HepG2 (cell line): ENCODE results near the gene PGPEP1. TPM values are rescaled to one million over a fixed set of nuclear protein-coding genes. Genes with fewer than 3 reads are reported as not detected.
A peak's percentile ranks its signal among the peaks of the same experiment; 100 is the strongest.

ENCODE experiments used
- AFF4 ChIP-seq: sonication (generic); formaldehyde crosslinking; IDR thresholded peaks from 2 replicates; pipeline ENCODE4 v1.4.0; 2020; ENCODE audit warnings: missing genetic modification reagents
- AGO2 ChIP-seq: fragments of 200-400 bp; formaldehyde crosslinking; optimal IDR thresholded peaks from 2 replicates; pipeline ENCODE3; 2017; ENCODE audit warnings: mild to moderate bottlenecking, low read depth, low read length, moderate library complexity
- CENPX ChIP-seq: sonication (generic); formaldehyde crosslinking; IDR thresholded peaks from 2 replicates; pipeline ENCODE4 v1.9.0; 2021; ENCODE audit warnings: mild to moderate bottlenecking, missing genetic modification reagents, moderate library complexity
- ESRRA ChIP-seq: sonication (generic); formaldehyde crosslinking; IDR thresholded peaks from 2 replicates; pipeline ENCODE4 v1.5.1; 2020; ENCODE audit warnings: mild to moderate bottlenecking, low read depth, missing genetic modification reagents
- GATAD2A ChIP-seq: IDR thresholded peaks from 2 replicates; pipeline ENCODE4 v1.6.1; 2016
- KAT8 ChIP-seq: IDR thresholded peaks from 2 replicates; pipeline ENCODE4 v1.6.1; 2016; ENCODE audit warnings: missing genetic modification reagents, missing compliant biosample characterization
- MTA1 ChIP-seq: sonication (generic); formaldehyde crosslinking; IDR thresholded peaks from 2 replicates; pipeline ENCODE4 v1.4.0; 2020; ENCODE audit warnings: missing genetic modification reagents, mild to moderate bottlenecking, borderline replicate concordance
- NR2F1 ChIP-seq, 2 experiments: fragments of 450-650 bp in 1 of 2; formaldehyde crosslinking in 1 of 2; IDR thresholded peaks; 2 replicates each; pipeline versions ENCODE4 v1.5.0 to v1.6.1; 2016 to 2020; ENCODE audit warnings: mild to moderate bottlenecking in 1 of 2, missing compliant biosample characterization in 1 of 2, missing genetic modification reagents in 1 of 2, moderate library complexity in 1 of 2
- NR2F6 ChIP-seq, 2 experiments: IDR thresholded peaks; 2 replicates each; pipeline ENCODE4 v1.6.1; 2016; ENCODE audit warnings: antibody characterized with exemption in 1 of 2, mild to moderate bottlenecking in 1 of 2
- RARA ChIP-seq: IDR thresholded peaks from 2 replicates; pipeline ENCODE4 v1.6.1; 2016; ENCODE audit warnings: missing genetic modification reagents, missing compliant biosample characterization
- RXRA ChIP-seq: sonication (generic); formaldehyde crosslinking; IDR thresholded peaks from 2 replicates; pipeline ENCODE4 v1.5.1; 2020; ENCODE audit warnings: missing genetic modification reagents
- RXRB ChIP-seq: IDR thresholded peaks from 2 replicates; pipeline ENCODE4 v1.6.1; 2016; ENCODE audit warnings: borderline replicate concordance, missing genetic modification reagents, missing compliant biosample characterization
- ZBTB33 ChIP-seq: sonication (generic); formaldehyde crosslinking; IDR thresholded peaks from 2 replicates; pipeline ENCODE4 v1.4.0; 2020; ENCODE audit warnings: missing genetic modification reagents
- ZFX ChIP-seq: sonication (generic); formaldehyde crosslinking; IDR thresholded peaks from 2 replicates; pipeline ENCODE4 v1.4.0; 2020; ENCODE audit warnings: mild to moderate bottlenecking, low read depth, missing genetic modification reagents, moderate library complexity
- polyA plus RNA-seq, 8 experiments: library from polyadenylated mRNA; depleted of rRNA in 3 of 8; stranded (reverse) in 7 of 8; unstranded in 1 of 8; fragments of >200 nt; fragmentation: Illumina TruSeq in 4 of 8; extraction: Trizol in 4 of 8; gene quantifications; 2 replicates each; pipeline versions ENCODE4 v1.2.1 to v1.2.3, GENCODE V29; 2011 to 2016; ENCODE audit warnings: low read depth in 4 of 8, missing spikeins in 1 of 8, mixed read lengths in 1 of 8; ENCODE audit not compliant: insufficient read depth in 1 of 8
- total RNA-seq, 5 experiments: library from RNA; depleted of rRNA; stranded (reverse); fragments of >200 nt; fragmentation: Illumina TruSeq; extraction: Trizol; gene quantifications; 2 replicates each; pipeline ENCODE4 v1.2.3, GENCODE V29; 2016; ENCODE audit warnings: low read depth in 1 of 5
- TF ChIP-seq, protein P1 (sequence below): sonication (generic); formaldehyde crosslinking; IDR thresholded peaks from 2 replicates; pipeline ENCODE4 v1.4.0; 2020; ENCODE audit warnings: mild to moderate bottlenecking, missing genetic modification reagents, borderline replicate concordance
- TF ChIP-seq, protein P2 (sequence below): sonication (generic); formaldehyde crosslinking; IDR thresholded peaks from 2 replicates; pipeline ENCODE4 v1.4.0; 2020; ENCODE audit warnings: missing genetic modification reagents

PGPEP1 gene
- total and polyA plus RNA-seq, 2 of the 13 experiments (the other 11 are each of a cell fraction or from before 2014, with no cell fraction given), result 53.1 to 56.6 TPM

DNA sequence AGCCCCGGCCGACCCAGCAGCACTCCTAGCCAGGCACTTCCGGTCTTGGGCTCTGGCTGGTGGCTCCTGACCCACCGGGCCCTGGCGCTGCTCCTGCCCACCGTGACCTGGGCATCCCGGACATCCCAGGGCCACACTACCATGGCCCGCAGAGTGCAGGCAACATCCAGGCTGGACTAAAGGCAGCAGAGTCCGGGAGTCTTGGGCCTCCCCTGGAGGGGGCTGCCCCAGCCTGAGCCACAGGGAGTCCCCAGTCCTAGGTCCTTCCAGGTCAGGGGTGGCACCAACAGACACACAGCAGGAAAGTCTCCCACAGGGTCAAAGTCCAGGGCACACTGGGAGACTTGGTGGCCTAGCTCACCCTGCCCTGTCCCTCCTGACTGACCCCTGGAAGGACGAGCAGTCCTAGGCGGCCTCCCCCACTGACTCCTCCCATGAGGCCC, 28.3 kb upstream of the PGPEP1 start (continued):
- no peak for TF ChIP-seq ZBTB33 (CRISPR knock-in tag)
- peak; percentile 78; the same call in 1 of the 2 replicates for TF ChIP-seq MTA1 (CRISPR knock-in tag)
- TF ChIP-seq RXRB, result peak; percentile 65
- TF ChIP-seq AFF4, result no peak
- TF ChIP-seq KAT8, result no peak
- TF ChIP-seq, protein P1, sequence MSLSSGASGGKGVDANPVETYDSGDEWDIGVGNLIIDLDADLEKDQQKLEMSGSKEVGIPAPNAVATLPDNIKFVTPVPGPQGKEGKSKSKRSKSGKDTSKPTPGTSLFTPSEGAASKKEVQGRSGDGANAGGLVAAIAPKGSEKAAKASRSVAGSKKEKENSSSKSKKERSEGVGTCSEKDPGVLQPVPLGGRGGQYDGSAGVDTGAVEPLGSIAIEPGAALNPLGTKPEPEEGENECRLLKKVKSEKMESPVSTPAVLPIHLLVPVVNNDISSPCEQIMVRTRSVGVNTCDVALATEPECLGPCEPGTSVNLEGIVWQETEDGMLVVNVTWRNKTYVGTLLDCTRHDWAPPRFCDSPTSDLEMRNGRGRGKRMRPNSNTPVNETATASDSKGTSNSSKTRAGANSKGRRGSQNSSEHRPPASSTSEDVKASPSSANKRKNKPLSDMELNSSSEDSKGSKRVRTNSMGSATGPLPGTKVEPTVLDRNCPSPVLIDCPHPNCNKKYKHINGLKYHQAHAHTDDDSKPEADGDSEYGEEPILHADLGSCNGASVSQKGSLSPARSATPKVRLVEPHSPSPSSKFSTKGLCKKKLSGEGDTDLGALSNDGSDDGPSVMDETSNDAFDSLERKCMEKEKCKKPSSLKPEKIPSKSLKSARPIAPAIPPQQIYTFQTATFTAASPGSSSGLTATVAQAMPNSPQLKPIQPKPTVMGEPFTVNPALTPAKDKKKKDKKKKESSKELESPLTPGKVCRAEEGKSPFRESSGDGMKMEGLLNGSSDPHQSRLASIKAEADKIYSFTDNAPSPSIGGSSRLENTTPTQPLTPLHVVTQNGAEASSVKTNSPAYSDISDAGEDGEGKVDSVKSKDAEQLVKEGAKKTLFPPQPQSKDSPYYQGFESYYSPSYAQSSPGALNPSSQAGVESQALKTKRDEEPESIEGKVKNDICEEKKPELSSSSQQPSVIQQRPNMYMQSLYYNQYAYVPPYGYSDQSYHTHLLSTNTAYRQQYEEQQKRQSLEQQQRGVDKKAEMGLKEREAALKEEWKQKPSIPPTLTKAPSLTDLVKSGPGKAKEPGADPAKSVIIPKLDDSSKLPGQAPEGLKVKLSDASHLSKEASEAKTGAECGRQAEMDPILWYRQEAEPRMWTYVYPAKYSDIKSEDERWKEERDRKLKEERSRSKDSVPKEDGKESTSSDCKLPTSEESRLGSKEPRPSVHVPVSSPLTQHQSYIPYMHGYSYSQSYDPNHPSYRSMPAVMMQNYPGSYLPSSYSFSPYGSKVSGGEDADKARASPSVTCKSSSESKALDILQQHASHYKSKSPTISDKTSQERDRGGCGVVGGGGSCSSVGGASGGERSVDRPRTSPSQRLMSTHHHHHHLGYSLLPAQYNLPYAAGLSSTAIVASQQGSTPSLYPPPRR (CRISPR knock-in tag), result peak; percentile 40; the same call in 1 of the 2 replicates
- peak; percentile 61; the same call in 1 of the 2 replicates for TF ChIP-seq ESRRA
- TF ChIP-seq ZFX (CRISPR knock-in tag), result peak; percentile 37; the same call in 1 of the 2 replicates
- peak; percentile 75 for TF ChIP-seq RARA (CRISPR knock-in tag)
- TF ChIP-seq GATAD2A (CRISPR knock-in tag), result peak; percentile 37; the same call in 1 of the 2 replicates
- TF ChIP-seq CENPX, result no peak
- peak; percentile 6 for TF ChIP-seq AGO2
- TF ChIP-seq, protein P2, sequence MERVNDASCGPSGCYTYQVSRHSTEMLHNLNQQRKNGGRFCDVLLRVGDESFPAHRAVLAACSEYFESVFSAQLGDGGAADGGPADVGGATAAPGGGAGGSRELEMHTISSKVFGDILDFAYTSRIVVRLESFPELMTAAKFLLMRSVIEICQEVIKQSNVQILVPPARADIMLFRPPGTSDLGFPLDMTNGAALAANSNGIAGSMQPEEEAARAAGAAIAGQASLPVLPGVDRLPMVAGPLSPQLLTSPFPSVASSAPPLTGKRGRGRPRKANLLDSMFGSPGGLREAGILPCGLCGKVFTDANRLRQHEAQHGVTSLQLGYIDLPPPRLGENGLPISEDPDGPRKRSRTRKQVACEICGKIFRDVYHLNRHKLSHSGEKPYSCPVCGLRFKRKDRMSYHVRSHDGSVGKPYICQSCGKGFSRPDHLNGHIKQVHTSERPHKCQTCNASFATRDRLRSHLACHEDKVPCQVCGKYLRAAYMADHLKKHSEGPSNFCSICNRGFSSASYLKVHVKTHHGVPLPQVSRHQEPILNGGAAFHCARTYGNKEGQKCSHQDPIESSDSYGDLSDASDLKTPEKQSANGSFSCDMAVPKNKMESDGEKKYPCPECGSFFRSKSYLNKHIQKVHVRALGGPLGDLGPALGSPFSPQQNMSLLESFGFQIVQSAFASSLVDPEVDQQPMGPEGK (CRISPR knock-in tag), result peak; percentile 29; the same call in 1 of the 2 replicates
- TF ChIP-seq RXRA (CRISPR knock-in tag), result peak; percentile 84
- no peak; the same call in 1 of the 2 replicates for TF ChIP-seq NR2F6 (IDR thresholded peaks at IDR 0.05)
- TF ChIP-seq NR2F6 (CRISPR knock-in tag; IDR thresholded peaks at IDR 0.05), result peak; percentile 32; the same call in 1 of the 2 replicates
- peak in 1 of 2 experiments; percentile 42; a peak in 2 of 4 replicates for TF ChIP-seq NR2F1 (CRISPR knock-in tag; IDR thresholded peaks at IDR 0.05)
